ENCODE data around the gene ISYNA1.

DNA sequence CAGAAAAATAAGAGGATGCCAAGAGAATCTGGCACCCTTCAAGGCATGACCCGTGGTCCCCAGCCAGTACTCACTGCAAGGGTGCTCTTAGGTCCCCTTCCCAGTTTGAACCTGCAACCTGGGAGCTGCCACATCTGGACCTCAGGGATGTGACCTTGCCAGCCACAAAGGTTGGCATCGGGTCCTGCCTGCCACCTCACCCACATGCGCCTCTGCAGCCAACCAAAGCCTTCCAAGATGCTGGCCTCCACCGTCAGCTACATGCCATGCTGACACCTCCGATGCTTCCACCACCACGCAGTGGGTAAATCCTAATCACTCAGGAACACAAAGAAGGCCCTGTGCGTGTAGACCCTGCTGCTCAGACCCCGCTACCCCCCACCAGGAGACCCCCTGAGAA, 48.8 kb upstream of the ISYNA1 start:
- TF ChIP-seq GRHL2 (CRISPR knock-in tag; IDR thresholded peaks at IDR 0.05; ENCODE audit: insufficient replicate concordance, severe bottlenecking) = no peak
- TF ChIP-seq, protein P1, sequence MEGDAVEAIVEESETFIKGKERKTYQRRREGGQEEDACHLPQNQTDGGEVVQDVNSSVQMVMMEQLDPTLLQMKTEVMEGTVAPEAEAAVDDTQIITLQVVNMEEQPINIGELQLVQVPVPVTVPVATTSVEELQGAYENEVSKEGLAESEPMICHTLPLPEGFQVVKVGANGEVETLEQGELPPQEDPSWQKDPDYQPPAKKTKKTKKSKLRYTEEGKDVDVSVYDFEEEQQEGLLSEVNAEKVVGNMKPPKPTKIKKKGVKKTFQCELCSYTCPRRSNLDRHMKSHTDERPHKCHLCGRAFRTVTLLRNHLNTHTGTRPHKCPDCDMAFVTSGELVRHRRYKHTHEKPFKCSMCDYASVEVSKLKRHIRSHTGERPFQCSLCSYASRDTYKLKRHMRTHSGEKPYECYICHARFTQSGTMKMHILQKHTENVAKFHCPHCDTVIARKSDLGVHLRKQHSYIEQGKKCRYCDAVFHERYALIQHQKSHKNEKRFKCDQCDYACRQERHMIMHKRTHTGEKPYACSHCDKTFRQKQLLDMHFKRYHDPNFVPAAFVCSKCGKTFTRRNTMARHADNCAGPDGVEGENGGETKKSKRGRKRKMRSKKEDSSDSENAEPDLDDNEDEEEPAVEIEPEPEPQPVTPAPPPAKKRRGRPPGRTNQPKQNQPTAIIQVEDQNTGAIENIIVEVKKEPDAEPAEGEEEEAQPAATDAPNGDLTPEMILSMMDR (IDR thresholded peaks at IDR 0.05) = no peak
- no peak for TF ChIP-seq GABPB1 (CRISPR knock-in tag; IDR thresholded peaks at IDR 0.05)
- TF ChIP-seq CREM (CRISPR knock-in tag; IDR thresholded peaks at IDR 0.05) = no peak
- TF ChIP-seq, protein P2, sequence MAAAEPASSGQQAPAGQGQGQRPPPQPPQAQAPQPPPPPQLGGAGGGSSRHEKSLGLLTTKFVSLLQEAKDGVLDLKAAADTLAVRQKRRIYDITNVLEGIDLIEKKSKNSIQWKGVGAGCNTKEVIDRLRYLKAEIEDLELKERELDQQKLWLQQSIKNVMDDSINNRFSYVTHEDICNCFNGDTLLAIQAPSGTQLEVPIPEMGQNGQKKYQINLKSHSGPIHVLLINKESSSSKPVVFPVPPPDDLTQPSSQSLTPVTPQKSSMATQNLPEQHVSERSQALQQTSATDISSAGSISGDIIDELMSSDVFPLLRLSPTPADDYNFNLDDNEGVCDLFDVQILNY (CRISPR knock-in tag; IDR thresholded peaks at IDR 0.05) = no peak
- TF ChIP-seq FOXJ3 (CRISPR knock-in tag; IDR thresholded peaks at IDR 0.05; ENCODE audit: borderline replicate concordance) = no peak

All from WTC11 (cell line).